DLD1 (cell line): ENCODE data around the gene GRM4.

Experiments
- in situ Hi-C: cut with HindIII; loops from 2 replicates; pipeline ENCODE4 v1.10.0; 2017; ENCODE audit warnings: low sequenced_read_pairs

GRM4 gene

DNA sequence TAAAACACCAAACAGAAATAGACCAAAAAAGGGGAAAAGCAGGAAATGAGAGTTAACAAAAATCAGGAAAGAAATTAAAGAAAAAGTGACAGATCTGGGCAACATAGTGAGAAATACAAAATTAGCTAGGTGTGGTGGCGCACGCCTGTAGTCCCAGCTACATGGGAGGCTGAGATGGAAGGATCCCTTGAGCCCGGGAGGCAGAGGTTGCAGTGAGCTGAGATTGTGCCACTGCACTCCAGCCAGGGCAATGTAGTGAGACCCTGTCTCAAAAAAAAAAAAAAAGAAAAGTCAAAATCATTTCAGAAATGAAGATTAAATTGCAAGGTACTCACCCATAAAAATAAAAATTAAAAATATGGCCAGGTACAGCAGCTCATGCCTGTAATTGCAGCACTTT, 13.0 kb upstream of the GRM4 start:
- in situ Hi-C loops = no loop called here

DNA sequence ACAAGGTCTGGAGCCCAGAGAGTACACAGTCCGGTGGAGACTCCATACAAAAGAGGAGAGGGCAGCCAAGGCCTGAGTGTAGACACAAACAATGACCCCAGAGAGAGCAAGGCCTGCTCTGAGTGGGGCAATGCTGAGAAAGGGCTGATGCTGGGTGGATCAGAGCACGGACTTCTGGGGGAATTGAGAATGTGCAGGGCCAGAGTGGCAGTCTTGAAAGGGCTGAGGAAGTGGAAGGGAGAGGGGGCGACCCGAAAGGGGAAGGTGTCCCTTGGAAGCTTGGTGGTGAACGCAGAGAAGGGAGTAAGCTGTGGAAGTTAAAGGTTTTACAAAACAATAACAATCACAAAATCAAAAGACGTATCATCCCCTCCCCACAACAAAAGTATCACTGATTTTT, 12.0 kb upstream of the GRM4 start:
- in situ Hi-C loops = no loop called here

DNA sequence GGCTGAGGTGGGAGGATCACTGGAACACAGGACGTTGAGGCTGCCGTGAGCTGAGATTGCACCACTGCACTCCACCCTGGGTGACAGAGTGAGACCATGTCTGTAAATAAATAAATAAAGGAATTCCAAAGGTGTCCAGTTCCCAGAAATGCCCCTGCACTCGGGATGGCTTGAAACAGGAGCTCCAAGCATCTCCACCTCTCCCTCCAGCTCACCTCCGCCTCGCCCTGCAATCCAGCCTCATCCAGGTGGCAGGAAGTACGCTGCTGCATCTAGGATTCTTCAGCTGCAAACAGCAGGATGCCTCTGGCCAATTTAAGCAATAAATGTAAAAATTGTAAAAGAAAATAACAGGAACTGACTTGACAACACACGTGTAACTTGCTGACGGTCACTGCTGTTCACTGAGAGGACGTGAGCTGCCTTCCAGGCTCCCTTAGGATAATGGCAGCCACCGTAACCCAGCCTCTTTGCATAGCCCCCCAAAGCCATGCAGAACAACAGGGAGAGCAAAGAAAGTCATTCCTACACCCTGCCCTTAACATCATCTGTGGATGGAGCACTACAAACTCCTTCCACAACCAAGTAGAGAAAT, 11.4 kb upstream of the GRM4 start:
- in situ Hi-C loops = no loop called here

DNA sequence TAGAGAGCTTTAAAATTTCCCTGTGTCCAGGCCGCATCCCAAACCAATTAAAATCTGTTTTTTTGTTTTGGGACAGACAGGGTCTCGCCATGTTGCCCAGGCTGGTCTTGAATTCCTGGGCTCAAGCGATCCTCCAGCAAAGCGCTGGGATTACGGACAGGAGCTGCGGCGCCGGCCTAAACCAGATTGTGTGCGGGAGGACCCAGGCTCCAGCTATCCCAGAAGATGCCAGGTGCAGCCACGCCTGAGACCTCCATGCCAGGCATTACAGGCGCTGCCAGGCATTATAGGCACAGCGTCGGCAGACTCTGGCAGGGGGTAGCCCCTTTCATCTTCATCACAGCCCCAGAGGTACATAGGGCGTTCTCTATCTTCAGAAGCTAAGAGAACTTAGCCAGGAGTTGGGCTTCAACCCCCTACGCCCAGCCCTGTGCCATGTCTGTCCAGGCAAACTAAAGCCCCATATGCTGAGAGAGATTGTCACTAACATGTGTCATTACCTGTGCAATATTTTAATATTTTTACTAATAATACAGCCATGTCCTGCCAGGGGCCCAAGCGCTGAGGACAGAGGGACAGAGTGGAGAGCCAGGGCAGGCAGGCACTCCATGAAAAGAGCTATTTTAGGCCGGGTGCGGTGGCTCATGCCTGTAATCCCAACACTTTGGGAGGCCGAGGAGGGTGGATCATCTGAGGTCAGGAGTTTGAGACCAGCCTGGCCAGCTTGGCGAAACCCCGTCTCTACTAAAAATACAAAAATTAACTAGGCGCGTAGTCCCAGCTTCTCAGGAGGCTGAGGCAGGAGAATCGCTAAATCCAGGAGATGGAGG, 9.8 kb upstream of the GRM4 start:
- in situ Hi-C loops = no loop called here

GRCh38 chr6:34154668-34155447, 9.0 kb upstream of the GRM4 start:
- in situ Hi-C loops = no loop called here

DNA sequence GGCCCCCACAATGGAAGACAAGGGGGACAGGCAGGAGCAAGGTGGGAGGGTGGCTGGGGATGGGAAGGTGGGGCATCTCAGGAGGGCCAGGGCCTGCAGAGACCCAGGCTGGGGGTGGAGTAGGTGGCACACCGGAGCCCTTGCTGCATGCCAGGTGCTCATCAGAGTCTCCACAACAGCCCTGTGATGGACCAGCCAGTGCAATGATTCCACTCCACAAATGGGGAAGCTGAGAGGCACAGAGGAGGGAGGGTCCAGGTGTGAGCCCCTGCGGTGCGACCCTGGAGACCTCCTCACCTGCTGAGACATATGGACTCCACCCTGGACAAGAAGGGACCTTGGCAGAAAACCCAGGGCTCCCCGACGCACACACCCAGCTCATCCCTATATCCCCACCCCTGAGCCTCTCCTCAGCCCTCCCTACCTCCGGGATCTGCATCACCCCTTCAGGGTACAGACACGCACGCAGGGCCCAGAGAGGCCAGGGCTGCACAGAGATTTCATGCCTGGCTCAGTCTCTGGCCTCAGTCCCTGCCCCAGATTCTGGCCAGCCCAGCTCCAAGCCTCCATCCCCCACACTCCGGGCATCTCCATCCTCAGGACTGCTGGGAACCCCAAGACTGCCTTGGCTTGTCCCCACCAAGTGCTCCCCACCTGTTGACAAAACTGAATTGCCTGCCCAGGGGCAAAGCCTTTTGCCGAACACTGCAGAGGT, 7.1 kb upstream of the GRM4 start:
- in situ Hi-C loops = no loop called here

DNA sequence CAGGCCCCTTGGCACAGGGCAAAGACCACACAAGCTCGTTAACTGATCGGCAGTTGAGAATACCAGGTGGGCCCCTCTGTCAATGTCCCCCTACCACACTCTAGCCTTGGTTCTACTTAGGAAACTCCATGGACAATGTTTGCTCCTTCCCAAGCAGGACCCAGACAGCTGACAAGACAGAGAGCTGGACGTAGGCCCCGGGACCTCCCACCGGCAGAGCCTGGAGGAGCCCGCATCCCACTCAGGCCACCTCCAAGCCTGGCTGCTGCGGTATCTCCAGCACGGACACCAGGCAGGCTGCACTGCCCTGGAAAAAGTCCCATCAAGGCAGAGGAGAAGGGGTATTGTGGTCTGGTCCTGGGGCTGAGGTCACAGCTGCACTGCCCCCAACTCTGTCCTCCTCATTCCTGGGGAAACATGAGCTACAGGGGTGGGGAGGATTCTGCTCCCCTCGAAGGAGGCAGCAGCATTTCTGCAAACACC, 6.2 kb upstream of the GRM4 start:
- in situ Hi-C loops = no loop called here

GRCh38 chr6:34151321-34152041, 5.6 kb upstream of the GRM4 start:
- in situ Hi-C loops = no loop called here

- in situ Hi-C loops = no loop called here
Observed at GRCh38 chr6:34150766-34151165, 4.9 kb upstream of the GRM4 start.

DNA sequence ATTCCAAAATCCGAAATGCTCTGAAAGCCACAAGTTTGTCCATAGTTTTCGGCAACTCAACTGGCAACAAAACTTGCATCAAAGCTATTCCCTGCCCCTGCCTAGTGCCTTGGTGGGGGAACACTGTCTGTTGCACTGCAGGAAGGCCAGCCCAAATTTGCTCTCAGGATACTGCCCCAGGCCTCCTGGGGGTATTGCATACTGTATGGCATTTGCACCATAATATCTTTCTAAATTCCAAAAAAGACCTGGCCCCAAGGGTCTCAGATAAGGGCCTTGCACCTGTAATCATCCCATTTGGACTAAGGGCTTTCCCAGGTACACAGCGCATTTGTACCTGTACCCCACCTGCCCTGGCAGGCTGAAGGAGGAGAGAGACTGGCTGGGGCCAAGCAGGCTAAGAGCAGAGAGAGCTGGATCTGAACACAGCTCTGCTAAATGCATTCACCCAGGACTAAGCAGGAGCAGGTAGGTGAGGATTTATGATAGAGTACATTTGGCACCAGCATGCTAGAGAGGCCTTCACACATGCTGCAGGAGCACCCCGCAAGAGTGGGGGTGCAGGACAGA, 4.0 kb upstream of the GRM4 start:
- in situ Hi-C loops = loop anchor here (10.0 kb wide), 1 partner anchor 385 kb away; no protein-coding TSS in a partner anchor

DNA sequence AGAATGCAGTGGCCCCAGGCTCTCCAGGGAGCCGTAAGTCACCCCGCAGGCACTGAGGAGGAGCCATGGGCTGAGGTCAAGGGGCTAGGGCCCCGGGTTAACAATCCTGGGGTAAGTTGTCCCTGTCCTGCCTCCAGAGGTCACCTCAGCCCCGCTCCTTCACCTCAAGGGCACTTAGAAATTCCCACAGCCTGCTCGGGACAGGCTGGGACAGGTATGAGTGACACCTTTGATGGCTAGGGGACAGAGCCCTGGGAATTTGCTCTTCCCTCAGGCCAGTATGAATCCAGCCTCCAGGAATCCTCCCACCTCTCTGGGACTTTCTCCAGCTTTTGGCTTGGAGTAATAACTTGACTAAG, 3.5 kb upstream of the GRM4 start:
- in situ Hi-C loops = loop anchor here (10.0 kb wide), 1 partner anchor 385 kb away; no protein-coding TSS in a partner anchor

DNA sequence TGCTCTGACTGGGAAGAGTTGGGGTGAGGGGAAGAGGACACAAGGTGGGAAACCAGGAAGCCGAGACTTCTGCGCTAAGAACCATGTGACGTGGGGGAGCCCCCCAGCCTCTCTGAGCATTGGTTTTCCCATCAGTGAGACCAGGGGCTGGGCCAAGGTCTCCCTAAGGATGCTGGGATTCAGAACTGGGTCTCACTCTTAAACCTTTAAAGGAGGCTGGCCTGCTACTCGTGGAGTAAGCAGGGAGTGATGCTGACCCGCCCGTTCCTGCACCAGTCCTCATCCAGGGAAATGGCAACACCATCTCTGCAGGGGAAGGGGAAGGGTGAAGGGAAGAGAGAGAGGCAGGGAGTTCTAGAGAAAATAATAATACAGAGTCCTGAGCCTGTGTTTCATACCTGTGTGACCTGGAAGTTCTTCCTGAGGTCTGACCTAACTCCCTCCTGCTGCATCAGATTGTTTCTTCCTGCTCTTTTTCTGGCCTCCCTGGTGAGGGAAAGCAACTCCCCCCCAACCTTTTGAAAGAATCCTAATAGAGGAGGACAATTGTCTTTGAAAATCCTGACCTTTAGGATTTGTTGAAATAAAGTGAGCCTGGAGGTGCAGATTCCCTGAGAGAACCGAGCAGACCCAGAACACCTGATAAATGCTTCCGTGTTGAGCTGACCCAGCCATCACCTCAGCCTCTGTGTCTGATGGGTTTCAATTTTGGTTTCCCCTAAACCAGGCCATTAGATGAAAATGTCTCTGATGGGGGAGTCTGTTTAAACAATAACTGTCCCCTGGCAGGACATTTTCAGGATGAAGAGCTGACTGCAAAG, 3.0 kb upstream of the GRM4 start:
- in situ Hi-C loops = loop anchor here (10.0 kb wide), 1 partner anchor 384 kb away; no protein-coding TSS in a partner anchor

- in situ Hi-C loops = loop anchor here (10.0 kb wide), 1 partner anchor 383 kb away; no protein-coding TSS in a partner anchor
Observed at GRCh38 chr6:34147906-34148630, 2.2 kb upstream of the GRM4 start.

DNA sequence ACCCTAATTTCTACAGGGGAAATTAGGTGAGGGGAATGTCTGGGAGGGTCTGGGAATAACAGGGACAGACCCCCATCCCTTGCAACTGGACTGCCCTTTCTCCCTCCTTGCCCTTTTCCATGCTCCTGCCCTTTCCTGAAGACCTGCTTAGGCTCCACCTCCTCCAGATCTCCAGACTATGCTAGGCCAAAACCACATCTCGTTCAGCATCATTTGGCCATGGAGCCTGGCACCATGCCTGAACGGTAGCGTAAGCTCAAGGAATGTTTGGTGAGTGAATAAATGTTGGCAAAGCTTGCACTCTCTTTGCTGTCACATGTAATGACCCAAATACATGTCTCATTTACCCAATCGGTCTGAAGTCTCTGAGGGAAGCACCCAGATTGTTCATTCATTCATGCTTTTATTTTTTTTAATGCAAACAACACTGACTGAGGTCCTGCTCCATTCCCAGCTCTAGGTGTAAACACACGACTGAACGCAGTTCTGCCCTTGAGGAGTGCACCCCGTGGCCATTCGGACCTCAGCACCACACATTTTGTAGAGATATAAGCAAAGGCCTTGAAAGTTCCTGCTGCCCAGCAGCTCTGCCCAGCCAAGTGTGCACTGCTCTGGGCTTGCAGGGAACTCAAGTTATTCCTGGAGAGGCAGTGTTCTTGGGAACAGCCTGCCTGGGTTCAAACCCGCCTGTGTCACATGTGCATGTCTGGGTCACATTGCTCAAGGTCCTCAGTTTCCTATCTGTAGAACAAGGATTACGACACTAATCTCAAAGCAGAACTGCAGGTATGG, 1.1 kb upstream of the GRM4 start:
- in situ Hi-C loops = loop anchor here (10.0 kb wide), 1 partner anchor 382 kb away; no protein-coding TSS in a partner anchor

DNA sequence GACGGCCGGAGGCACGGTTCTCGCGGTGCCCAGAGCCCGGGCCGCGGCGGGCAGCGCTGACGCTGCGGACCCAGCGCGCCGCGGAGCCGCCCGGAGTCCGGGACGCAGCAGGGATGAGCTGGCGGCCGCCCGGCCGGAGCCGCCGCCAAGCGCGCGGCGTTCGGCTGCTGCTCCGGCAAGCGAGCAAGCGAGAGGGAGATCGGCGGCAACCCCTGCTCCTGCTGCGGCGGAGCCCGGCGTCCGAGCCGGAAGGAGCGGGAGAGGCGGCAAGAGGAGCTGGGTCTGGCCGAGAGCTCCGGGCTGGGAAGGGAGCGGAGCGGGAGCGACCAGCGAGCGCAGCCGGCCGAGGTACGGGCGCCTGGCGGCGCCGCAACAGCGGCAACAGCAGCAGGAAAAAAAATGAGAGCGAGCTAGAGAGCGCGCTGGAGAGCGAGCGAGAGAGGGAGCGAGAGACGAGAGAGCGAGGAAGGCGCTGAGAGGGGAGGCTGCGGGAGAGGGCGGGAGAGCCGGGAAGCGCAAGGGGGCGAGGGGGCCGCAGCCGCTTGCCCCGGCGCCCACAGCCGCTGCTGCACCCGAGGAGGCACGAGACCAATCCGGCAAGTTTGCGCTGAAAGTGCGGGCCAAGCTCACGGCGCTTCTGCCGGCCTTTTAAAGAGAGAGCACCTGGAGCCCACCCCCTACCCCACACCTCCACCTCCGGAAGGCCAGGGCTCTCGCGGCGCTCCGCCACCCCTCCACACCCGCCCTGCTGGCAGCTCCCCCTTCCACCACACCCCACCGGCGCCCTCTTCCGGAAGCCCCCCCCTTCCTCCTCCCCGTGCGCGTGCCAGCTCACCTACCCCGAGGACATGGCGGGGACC, 496 bp downstream of the GRM4 start:
- in situ Hi-C loops = loop anchor here (10.0 kb wide), 1 partner anchor 381 kb away; no protein-coding TSS in a partner anchor

- in situ Hi-C loops = loop anchor here (10.0 kb wide), 1 partner anchor 380 kb away; no protein-coding TSS in a partner anchor
Observed at GRCh38 chr6:34144581-34145160, 1.2 kb downstream of the GRM4 start.
